BJ (cell line): Measurements from ENCODE around the gene TMTC3. TPM values are rescaled to one million over a fixed set of nuclear protein-coding genes. Genes with fewer than 3 reads are reported as not detected.

ENCODE experiments used
- CTCF ChIA-PET: fragments of 350-600 bp; formaldehyde crosslinking; extraction: SDS; loops from one replicate; lab custom pipeline; 2021; ENCODE audit warnings: antibody characterized with exemption, inconsistent platforms; lab: Yijun Ruan, JAX
- POLR2A ChIA-PET: fragments of 300-600 bp; sonication (Branson Sonifier 250); formaldehyde crosslinking; extraction: SDS; loops from one replicate; lab custom pipeline; 2021; ENCODE audit warnings: antibody characterized with exemption; lab: Charles Lee
- DNase-seq: peaks from one replicate; pipeline ENCODE4 v3.0.0-alpha.2; 2011; ENCODE audit warnings: low read depth
- H3K27me3 ChIP-seq: 2 replicates; pipeline ENCODE4 v1.6.0; 2011; ENCODE audit warnings: low read length; ENCODE audit not compliant: control insufficient read depth, insufficient read depth
- H3K36me3 ChIP-seq: 2 replicates; pipeline ENCODE4 v1.5.1; 2011; ENCODE audit warnings: low read length; ENCODE audit not compliant: control insufficient read depth, insufficient read depth
- H3K4me3 ChIP-seq: 2 replicates; pipeline ENCODE4 v1.5.1; 2011; ENCODE audit warnings: low read depth, mild to moderate bottlenecking, control low read depth, low read length
- polyA plus RNA-seq: library from polyadenylated mRNA; depleted of rRNA; stranded (reverse); fragments of >200 nt; gene quantifications from 2 replicates; pipeline ENCODE4 v1.2.3, GENCODE V29; 2011
- TF ChIP-seq, protein P1 (sequence below): IDR thresholded peaks from 2 replicates; pipeline ENCODE4 v1.5.1; 2011; ENCODE audit warnings: low read depth, mild to moderate bottlenecking, control low read depth, inconsistent platforms, low read length, moderate library complexity; ENCODE audit not compliant: insufficient read depth

The TMTC3 gene
- polyA plus RNA-seq, 1 experiment, result 10.5 TPM

DNA sequence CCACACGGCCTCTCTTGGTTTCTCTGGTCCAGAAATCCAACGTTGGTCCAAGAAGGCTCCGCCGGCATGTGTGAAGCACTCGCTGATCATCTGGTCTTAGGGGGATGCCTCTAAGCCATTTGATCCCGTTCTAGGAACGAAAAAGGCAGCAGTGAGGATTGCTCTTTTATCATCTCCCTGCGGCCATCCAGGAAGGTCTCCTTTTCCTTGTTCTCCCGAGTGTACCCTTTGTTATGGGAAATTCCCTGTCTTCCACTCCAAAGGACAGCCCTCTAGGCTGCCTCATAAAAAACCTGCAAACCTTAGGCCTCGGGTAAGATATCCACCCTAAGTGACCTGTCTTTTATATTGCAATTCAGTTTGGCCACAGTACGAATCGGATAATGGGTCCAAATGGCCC is 85.8 kb downstream of the TMTC3 start:
- no peaks in the 10 kb centered on the region for H3K36me3 ChIP-seq
- POLR2A ChIA-PET, result no interaction called here
- DNase-seq, result no peak
- H3K4me3 ChIP-seq, result no peak overlapping the region
- CTCF ChIA-PET, result interaction anchor here (0.6 kb wide), 1 partner anchor 31 kb away, joined by 3 read pairs; no protein-coding TSS in a partner anchor
- no peaks in the 10 kb centered on the region for H3K27me3 ChIP-seq
- TF ChIP-seq, protein P1, sequence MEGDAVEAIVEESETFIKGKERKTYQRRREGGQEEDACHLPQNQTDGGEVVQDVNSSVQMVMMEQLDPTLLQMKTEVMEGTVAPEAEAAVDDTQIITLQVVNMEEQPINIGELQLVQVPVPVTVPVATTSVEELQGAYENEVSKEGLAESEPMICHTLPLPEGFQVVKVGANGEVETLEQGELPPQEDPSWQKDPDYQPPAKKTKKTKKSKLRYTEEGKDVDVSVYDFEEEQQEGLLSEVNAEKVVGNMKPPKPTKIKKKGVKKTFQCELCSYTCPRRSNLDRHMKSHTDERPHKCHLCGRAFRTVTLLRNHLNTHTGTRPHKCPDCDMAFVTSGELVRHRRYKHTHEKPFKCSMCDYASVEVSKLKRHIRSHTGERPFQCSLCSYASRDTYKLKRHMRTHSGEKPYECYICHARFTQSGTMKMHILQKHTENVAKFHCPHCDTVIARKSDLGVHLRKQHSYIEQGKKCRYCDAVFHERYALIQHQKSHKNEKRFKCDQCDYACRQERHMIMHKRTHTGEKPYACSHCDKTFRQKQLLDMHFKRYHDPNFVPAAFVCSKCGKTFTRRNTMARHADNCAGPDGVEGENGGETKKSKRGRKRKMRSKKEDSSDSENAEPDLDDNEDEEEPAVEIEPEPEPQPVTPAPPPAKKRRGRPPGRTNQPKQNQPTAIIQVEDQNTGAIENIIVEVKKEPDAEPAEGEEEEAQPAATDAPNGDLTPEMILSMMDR, result no peak

DNA sequence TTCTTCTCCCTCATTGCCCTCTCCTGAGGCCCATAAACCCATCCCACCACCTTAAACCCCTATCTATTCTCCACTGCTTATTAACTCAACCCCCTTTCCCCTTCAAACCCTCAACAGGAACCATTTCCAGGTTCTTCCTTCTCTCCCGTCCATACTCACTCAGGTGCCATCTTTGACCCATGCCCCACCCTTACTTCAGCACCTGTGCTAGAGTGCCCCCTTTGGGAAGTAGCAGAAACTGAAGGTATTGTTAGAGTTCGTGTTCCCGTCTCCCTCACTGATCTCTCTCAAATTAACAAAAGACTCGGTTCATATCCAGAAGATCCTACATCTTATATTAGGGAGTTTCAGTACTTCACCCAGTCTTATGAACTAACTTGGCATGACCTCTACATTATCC is 86.6 kb downstream of the TMTC3 start:
- no peak overlapping the region for H3K4me3 ChIP-seq
- ChIA-PET POLR2A (no interaction called here), CTCF (no interaction called here)
- TF ChIP-seq, protein P1, result no peak
- H3K36me3 ChIP-seq, result no peaks in the 10 kb centered on the region
- H3K27me3 ChIP-seq, result no peaks in the 10 kb centered on the region
- DNase-seq, result no peak

DNA sequence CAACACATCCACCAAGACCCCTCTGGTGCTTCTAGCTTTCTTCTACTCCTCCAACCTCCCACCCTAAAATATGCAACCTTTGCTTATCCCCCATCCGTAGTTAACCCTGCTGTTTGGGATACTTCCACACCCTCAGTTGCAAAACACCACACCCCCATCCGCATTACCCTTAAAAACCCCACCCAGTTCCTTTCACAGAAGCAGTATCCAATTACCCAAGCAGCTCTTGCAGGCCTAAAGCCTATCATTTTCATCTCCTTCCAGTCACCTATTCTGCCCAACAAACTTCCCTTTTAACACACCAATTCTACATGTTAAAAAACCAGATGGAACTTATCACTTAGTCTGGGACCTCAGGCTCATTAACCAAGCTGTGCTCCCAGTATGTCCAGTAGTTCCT is 88.2 kb downstream of the TMTC3 start:
- CTCF ChIA-PET, result no interaction called here
- TF ChIP-seq, protein P1, result no peak
- Histone ChIP-seq H3K36me3 (no peaks in the 10 kb centered on the region), H3K4me3 (no peak overlapping the region), H3K27me3 (no peaks in the 10 kb centered on the region)
- POLR2A ChIA-PET, result no interaction called here
- DNase-seq, result no peak

GRCh38 chr12:88235183-88235833 is 93.2 kb downstream of the TMTC3 start:
- no peak for DNase-seq
- TF ChIP-seq, protein P1, result no peak
- H3K4me3 ChIP-seq, result no peak overlapping the region
- no peaks in the 10 kb centered on the region for H3K27me3 ChIP-seq
- no peaks in the 10 kb centered on the region for H3K36me3 ChIP-seq
- CTCF ChIA-PET, result no interaction called here
- POLR2A ChIA-PET, result no interaction called here

- H3K4me3 ChIP-seq, result no peak overlapping the region
- H3K27me3 ChIP-seq, result no peaks in the 10 kb centered on the region
- ChIA-PET POLR2A (interaction anchor here (0.7 kb wide), 1 partner anchor 55 kb away, joined by 3 read pairs; no protein-coding TSS in a partner anchor), CTCF (no interaction called here)
- DNase-seq, result no peak
- TF ChIP-seq, protein P1, result no peak
- no peaks in the 10 kb centered on the region for H3K36me3 ChIP-seq
These were observed 95.8 kb downstream of the TMTC3 start for GRCh38 chr12:88237954-88238353.
